ENCODE results near the gene TMF1. TPM values are rescaled to one million over a fixed set of nuclear protein-coding genes. Genes with fewer than 3 reads are reported as not detected.

Gene TMF1
- total and polyA plus RNA-seq, 2 of the 8 experiments (the other 6 are each of a cell fraction or from before 2014, with no cell fraction given) = 1.4 to 18.3 TPM

- TF ChIP-seq, protein P1, sequence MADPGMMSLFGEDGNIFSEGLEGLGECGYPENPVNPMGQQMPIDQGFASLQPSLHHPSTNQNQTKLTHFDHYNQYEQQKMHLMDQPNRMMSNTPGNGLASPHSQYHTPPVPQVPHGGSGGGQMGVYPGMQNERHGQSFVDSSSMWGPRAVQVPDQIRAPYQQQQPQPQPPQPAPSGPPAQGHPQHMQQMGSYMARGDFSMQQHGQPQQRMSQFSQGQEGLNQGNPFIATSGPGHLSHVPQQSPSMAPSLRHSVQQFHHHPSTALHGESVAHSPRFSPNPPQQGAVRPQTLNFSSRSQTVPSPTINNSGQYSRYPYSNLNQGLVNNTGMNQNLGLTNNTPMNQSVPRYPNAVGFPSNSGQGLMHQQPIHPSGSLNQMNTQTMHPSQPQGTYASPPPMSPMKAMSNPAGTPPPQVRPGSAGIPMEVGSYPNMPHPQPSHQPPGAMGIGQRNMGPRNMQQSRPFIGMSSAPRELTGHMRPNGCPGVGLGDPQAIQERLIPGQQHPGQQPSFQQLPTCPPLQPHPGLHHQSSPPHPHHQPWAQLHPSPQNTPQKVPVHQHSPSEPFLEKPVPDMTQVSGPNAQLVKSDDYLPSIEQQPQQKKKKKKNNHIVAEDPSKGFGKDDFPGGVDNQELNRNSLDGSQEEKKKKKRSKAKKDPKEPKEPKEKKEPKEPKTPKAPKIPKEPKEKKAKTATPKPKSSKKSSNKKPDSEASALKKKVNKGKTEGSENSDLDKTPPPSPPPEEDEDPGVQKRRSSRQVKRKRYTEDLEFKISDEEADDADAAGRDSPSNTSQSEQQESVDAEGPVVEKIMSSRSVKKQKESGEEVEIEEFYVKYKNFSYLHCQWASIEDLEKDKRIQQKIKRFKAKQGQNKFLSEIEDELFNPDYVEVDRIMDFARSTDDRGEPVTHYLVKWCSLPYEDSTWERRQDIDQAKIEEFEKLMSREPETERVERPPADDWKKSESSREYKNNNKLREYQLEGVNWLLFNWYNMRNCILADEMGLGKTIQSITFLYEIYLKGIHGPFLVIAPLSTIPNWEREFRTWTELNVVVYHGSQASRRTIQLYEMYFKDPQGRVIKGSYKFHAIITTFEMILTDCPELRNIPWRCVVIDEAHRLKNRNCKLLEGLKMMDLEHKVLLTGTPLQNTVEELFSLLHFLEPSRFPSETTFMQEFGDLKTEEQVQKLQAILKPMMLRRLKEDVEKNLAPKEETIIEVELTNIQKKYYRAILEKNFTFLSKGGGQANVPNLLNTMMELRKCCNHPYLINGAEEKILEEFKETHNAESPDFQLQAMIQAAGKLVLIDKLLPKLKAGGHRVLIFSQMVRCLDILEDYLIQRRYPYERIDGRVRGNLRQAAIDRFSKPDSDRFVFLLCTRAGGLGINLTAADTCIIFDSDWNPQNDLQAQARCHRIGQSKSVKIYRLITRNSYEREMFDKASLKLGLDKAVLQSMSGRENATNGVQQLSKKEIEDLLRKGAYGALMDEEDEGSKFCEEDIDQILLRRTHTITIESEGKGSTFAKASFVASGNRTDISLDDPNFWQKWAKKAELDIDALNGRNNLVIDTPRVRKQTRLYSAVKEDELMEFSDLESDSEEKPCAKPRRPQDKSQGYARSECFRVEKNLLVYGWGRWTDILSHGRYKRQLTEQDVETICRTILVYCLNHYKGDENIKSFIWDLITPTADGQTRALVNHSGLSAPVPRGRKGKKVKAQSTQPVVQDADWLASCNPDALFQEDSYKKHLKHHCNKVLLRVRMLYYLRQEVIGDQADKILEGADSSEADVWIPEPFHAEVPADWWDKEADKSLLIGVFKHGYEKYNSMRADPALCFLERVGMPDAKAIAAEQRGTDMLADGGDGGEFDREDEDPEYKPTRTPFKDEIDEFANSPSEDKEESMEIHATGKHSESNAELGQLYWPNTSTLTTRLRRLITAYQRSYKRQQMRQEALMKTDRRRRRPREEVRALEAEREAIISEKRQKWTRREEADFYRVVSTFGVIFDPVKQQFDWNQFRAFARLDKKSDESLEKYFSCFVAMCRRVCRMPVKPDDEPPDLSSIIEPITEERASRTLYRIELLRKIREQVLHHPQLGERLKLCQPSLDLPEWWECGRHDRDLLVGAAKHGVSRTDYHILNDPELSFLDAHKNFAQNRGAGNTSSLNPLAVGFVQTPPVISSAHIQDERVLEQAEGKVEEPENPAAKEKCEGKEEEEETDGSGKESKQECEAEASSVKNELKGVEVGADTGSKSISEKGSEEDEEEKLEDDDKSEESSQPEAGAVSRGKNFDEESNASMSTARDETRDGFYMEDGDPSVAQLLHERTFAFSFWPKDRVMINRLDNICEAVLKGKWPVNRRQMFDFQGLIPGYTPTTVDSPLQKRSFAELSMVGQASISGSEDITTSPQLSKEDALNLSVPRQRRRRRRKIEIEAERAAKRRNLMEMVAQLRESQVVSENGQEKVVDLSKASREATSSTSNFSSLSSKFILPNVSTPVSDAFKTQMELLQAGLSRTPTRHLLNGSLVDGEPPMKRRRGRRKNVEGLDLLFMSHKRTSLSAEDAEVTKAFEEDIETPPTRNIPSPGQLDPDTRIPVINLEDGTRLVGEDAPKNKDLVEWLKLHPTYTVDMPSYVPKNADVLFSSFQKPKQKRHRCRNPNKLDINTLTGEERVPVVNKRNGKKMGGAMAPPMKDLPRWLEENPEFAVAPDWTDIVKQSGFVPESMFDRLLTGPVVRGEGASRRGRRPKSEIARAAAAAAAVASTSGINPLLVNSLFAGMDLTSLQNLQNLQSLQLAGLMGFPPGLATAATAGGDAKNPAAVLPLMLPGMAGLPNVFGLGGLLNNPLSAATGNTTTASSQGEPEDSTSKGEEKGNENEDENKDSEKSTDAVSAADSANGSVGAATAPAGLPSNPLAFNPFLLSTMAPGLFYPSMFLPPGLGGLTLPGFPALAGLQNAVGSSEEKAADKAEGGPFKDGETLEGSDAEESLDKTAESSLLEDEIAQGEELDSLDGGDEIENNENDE (IDR thresholded peaks at IDR 0.05; ENCODE audit: insufficient replicate concordance, low read length) = no peak
- TF ChIP-seq CEBPB (IDR thresholded peaks at IDR 0.05; ENCODE audit: low read depth, low read length) = no peak
- TF ChIP-seq HDAC6 (IDR thresholded peaks at IDR 0.05; ENCODE audit: low read depth, low read length) = no peak
- TF ChIP-seq RXRA (IDR thresholded peaks at IDR 0.05; ENCODE audit: insufficient read depth, low read depth, low read length) = no peak
- TF ChIP-seq RNF2 (IDR thresholded peaks at IDR 0.05; ENCODE audit: borderline replicate concordance, low read depth, low read length, missing control alignments, poor library complexity, severe bottlenecking) = no peak
- no peak for TF ChIP-seq ATF2 (IDR thresholded peaks at IDR 0.05; ENCODE audit: low read length)
- no peak for TF ChIP-seq SP1 (IDR thresholded peaks at IDR 0.05; ENCODE audit: low read depth, low read length)
- no peak for TF ChIP-seq CTBP2 (IDR thresholded peaks at IDR 0.05; ENCODE audit: borderline replicate concordance, insufficient read depth, insufficient read length, low read length)
Measured at GRCh38 chr3:69065318-69065964, 13.3 kb upstream of the TMF1 start (continued).

All from H1 (cell line).